ENCODE data around the gene NOL9. TPM values are rescaled to one million over a fixed set of nuclear protein-coding genes. Genes with fewer than 3 reads are reported as not detected.
A peak's percentile ranks its signal among the peaks of the same experiment; 100 is the strongest.

The NOL9 gene
- total RNA-seq, 2 experiments from 2014 or later, result 37.6 to 40.8 TPM

- POLR2A ChIA-PET, result no interaction called here
- no peak overlapping the region for H3K4me3 Mint-ChIP-seq
- peaks cover 6% of the 10 kb centered on the region for H3K36me3 Mint-ChIP-seq
- DNase-seq, result no peak
- peak overlapping the region; percentile 56 for H3K27ac Mint-ChIP-seq
- no peak for ATAC-seq (ENCODE audit: low read depth)
- peaks cover 5% of the 10 kb centered on the region for H3K4me1 Mint-ChIP-seq
- H3K9me3 Mint-ChIP-seq, result no peaks in the 10 kb centered on the region
- H3K27me3 Mint-ChIP-seq, result no peaks in the 10 kb centered on the region
Observed at GRCh38 chr1:6521536-6521935, 32.8 kb downstream of the NOL9 start.

DNA sequence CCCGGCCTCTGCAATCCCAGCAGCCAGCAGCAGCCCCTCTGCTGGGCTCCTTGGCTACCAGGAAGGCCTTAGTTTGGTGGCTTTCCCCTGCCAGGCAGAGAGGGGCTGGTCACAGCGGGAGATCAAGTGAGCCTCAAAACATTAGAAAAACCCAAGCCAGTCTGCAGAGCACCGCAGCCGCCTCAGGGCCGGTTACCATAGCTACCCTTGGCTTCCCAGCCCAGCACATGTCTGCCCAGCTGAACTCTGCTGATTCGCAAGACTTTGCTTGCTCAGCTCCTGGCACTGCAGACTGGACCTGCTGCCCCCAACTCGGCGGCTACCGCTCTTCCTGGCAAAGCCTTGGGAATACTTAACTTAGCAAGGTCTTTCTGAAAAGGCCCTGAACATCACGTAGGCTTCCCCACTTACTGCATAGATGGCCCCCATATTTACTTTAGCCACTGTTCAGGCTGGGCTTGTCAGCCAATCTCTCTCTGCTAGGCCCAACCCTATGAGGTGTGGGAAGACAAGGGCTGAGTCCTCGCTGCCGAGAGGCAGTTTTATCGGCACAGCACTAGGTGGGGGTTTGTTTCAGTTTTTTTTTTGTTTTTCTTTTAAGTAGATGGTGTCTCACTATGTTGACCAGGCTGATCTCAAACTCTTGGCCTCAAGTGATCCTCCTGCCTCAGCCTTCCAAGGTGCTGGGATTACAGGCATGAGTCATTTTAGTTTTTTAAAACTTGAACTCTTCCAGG lies 34.2 kb downstream of the NOL9 start:
- Mint-ChIP-seq H3K27ac (no peak overlapping the region), H3K27me3 (no peaks in the 10 kb centered on the region), H3K4me1 (peaks cover 5% of the 10 kb centered on the region), H3K36me3 (peaks cover 6% of the 10 kb centered on the region), H3K9me3 (no peaks in the 10 kb centered on the region), H3K4me3 (no peak overlapping the region)
- POLR2A ChIA-PET, result no interaction called here
- DNase-seq (no peak), ATAC-seq (ENCODE audit: low read depth) (no peak)

DNA sequence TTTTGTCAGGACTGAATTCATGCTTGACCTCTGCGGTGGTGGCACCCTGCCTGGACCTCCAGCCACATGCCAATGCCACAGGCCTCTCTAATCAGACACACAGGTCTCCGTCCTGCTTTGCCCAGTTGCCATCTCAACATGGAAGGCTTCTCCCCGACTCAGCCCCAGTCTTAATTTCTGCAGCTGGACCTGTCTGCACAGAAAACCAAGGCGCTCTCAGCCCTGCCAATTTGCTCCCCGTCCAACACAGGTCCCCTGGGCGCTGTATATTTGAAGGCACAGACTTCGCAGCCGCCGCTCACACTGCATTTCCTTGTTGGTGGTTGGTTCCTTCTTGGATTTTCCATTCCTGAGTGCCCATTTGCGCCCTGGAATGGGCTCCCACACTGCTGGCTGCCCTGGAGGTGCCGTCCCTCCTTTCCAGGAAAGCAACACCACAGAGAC lies 34.8 kb downstream of the NOL9 start:
- POLR2A ChIA-PET, result no interaction called here
- DNase-seq (no peak), ATAC-seq (ENCODE audit: low read depth) (no peak)
- Mint-ChIP-seq H3K9me3 (no peaks in the 10 kb centered on the region), H3K36me3 (peaks cover 6% of the 10 kb centered on the region), H3K27ac (no peak overlapping the region), H3K4me1 (peaks cover 5% of the 10 kb centered on the region), H3K4me3 (no peak overlapping the region), H3K27me3 (no peaks in the 10 kb centered on the region)

DNA sequence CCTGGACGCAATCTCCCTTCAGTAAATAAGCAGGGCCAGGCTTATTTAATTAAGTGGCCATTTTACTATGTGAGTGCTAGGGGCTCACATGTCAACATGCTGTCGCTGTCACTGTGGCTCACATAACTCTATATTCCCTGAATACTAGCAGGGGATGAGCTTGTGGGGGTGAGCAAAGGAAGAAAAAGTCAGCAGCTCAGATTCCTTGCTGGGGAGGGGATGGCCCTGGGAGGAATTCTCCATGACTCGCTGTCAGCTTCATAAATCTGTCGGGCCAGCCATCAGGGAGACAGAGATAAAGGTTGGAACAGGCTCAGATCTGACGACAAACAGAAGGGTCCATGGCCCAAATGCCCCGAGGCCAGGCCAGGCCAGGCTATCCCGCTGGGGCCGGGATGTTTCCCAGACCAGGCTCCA lies 36.9 kb downstream of the NOL9 start:
- H3K27me3 Mint-ChIP-seq, result no peaks in the 10 kb centered on the region
- H3K4me3 Mint-ChIP-seq, result no peak overlapping the region
- DNase-seq (no peak), ATAC-seq (ENCODE audit: low read depth) (no peak)
- H3K27ac Mint-ChIP-seq, result no peak overlapping the region
- H3K4me1 Mint-ChIP-seq, result peaks cover 5% of the 10 kb centered on the region
- no peaks in the 10 kb centered on the region for H3K9me3 Mint-ChIP-seq
- H3K36me3 Mint-ChIP-seq, result no peaks in the 10 kb centered on the region
- POLR2A ChIA-PET, result no interaction called here

DNA sequence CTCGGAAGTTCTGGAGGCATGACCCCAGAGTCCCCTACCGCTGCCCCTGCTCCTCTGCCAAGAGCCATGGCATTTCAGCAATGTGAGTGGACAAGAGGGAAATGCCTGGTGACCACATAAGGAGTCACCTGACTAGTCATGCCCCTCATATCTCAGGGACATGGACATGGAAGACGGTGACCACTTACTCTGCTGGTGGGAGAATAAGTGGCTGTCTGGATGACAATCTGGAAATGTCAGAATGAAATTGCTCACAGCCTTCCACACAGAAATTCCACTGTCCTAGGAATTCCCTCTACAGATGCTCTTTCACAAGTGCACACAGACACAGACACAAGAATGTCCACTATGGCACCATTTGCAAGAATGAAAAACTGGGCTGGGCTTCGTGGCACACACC lies 38.5 kb downstream of the NOL9 start:
- H3K9me3 Mint-ChIP-seq, result no peaks in the 10 kb centered on the region
- ATAC-seq (ENCODE audit: low read depth) (no peak), DNase-seq (no peak)
- POLR2A ChIA-PET, result no interaction called here
- H3K27ac Mint-ChIP-seq, result no peak overlapping the region
- no peaks in the 10 kb centered on the region for H3K27me3 Mint-ChIP-seq
- no peak overlapping the region for H3K4me3 Mint-ChIP-seq
- H3K36me3 Mint-ChIP-seq, result no peaks in the 10 kb centered on the region
- no peaks in the 10 kb centered on the region for H3K4me1 Mint-ChIP-seq

- H3K27me3 Mint-ChIP-seq, result no peaks in the 10 kb centered on the region
- H3K27ac Mint-ChIP-seq, result no peak overlapping the region
- no peaks in the 10 kb centered on the region for H3K4me1 Mint-ChIP-seq
- H3K9me3 Mint-ChIP-seq, result no peaks in the 10 kb centered on the region
- H3K36me3 Mint-ChIP-seq, result no peaks in the 10 kb centered on the region
- POLR2A ChIA-PET, result no interaction called here
- DNase-seq (no peak), ATAC-seq (ENCODE audit: low read depth) (no peak)
- no peak overlapping the region for H3K4me3 Mint-ChIP-seq
Observed at GRCh38 chr1:6513320-6513801, 41.0 kb downstream of the NOL9 start.

- Mint-ChIP-seq H3K27ac (no peak overlapping the region), H3K9me3 (no peaks in the 10 kb centered on the region), H3K4me3 (no peak overlapping the region), H3K36me3 (no peaks in the 10 kb centered on the region), H3K4me1 (no peaks in the 10 kb centered on the region), H3K27me3 (no peaks in the 10 kb centered on the region)
- ATAC-seq (ENCODE audit: low read depth), result no peak
- POLR2A ChIA-PET, result no interaction called here
- no peak for DNase-seq
Observed at GRCh38 chr1:6512908-6513280, 41.4 kb downstream of the NOL9 start.

- Mint-ChIP-seq H3K36me3 (no peaks in the 10 kb centered on the region), H3K4me3 (no peak overlapping the region), H3K27ac (no peak overlapping the region), H3K4me1 (no peaks in the 10 kb centered on the region), H3K9me3 (no peaks in the 10 kb centered on the region), H3K27me3 (no peaks in the 10 kb centered on the region)
- DNase-seq, result no peak
- POLR2A ChIA-PET, result no interaction called here
- no peak for ATAC-seq (ENCODE audit: low read depth)
Observed at GRCh38 chr1:6512245-6512907, 41.9 kb downstream of the NOL9 start.

GRCh38 chr1:6511561-6512244 lies 42.6 kb downstream of the NOL9 start:
- no peaks in the 10 kb centered on the region for H3K36me3 Mint-ChIP-seq
- peaks cover 3% of the 10 kb centered on the region for H3K4me1 Mint-ChIP-seq
- H3K27ac Mint-ChIP-seq, result no peak overlapping the region
- no peak overlapping the region for H3K4me3 Mint-ChIP-seq
- DNase-seq (no peak), ATAC-seq (ENCODE audit: low read depth) (no peak)
- no peaks in the 10 kb centered on the region for H3K9me3 Mint-ChIP-seq
- POLR2A ChIA-PET, result no interaction called here
- H3K27me3 Mint-ChIP-seq, result no peaks in the 10 kb centered on the region

DNA sequence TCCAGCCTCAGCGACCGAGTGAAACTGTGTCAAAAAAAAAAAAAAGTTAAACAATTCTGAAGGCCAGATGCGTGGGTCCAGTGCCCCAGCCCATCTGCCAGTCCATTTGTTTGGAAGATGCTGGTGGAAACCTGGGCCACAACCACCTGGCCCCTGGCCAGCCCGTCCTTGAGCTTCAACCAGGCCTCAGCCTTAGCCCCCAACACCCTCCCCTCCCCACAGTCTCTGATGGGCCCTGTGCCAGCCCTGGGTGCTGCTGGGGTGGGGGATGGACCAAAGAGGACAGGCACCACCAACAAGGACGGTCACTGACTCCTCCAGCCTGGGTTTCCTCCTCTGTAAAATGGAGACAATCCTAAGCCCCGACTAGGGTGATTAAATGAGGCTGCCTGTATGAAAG lies 43.3 kb downstream of the NOL9 start:
- no peaks in the 10 kb centered on the region for H3K36me3 Mint-ChIP-seq

GRCh38 chr1:6510493-6510892 lies 43.8 kb downstream of the NOL9 start:
- H3K4me1 Mint-ChIP-seq, result peaks cover 3% of the 10 kb centered on the region
- no peak overlapping the region for H3K4me3 Mint-ChIP-seq
- DNase-seq (no peak), ATAC-seq (ENCODE audit: low read depth) (no peak)
- H3K9me3 Mint-ChIP-seq, result no peaks in the 10 kb centered on the region
- no peak overlapping the region for H3K27ac Mint-ChIP-seq
- H3K36me3 Mint-ChIP-seq, result no peaks in the 10 kb centered on the region
- H3K27me3 Mint-ChIP-seq, result no peaks in the 10 kb centered on the region
- POLR2A ChIA-PET, result interaction anchor here (0.7 kb wide), 1 partner anchor 275 kb away, joined by 4 read pairs; the partner anchor contains the start of gene CAMTA1

More for the DNA sequence above, 43.3 kb downstream of the NOL9 start:
- Mint-ChIP-seq H3K27ac (no peak overlapping the region), H3K9me3 (no peaks in the 10 kb centered on the region), H3K27me3 (no peaks in the 10 kb centered on the region), H3K4me3 (no peak overlapping the region), H3K4me1 (peaks cover 3% of the 10 kb centered on the region)
- no peak for DNase-seq
- no peak for ATAC-seq (ENCODE audit: low read depth)
- POLR2A ChIA-PET, result interaction anchor here (0.7 kb wide), 1 partner anchor 274 kb away, joined by 4 read pairs; the partner anchor contains the start of gene CAMTA1

DNA sequence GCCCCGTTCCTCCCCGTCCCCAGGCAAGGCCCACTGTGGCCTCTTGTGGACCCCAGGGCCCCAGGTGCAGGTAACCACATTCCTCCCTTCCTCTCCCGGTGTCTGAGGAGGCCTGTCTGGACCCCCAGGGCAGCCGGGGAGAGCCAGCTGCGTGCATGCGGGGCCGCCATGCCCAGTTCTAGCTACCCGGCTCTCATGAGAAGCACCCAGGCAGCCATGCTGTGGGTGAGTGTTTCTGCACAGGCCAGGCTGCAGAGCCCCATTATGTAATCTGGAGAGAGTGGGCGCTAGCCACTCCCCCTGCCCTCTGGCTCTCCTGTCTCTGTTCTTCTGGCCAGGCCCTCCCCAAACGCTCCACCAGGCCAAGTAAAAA lies 44.4 kb downstream of the NOL9 start:
- no peaks in the 10 kb centered on the region for H3K9me3 Mint-ChIP-seq
- POLR2A ChIA-PET, result no interaction called here
- no peak overlapping the region for H3K27ac Mint-ChIP-seq
- peaks cover 3% of the 10 kb centered on the region for H3K4me1 Mint-ChIP-seq
- DNase-seq (no peak), ATAC-seq (ENCODE audit: low read depth) (no peak)
- no peaks in the 10 kb centered on the region for H3K27me3 Mint-ChIP-seq
- no peak overlapping the region for H3K4me3 Mint-ChIP-seq
- no peaks in the 10 kb centered on the region for H3K36me3 Mint-ChIP-seq

GRCh38 chr1:6509220-6509918 lies 44.9 kb downstream of the NOL9 start:
- Mint-ChIP-seq H3K27ac (no peak overlapping the region), H3K36me3 (no peaks in the 10 kb centered on the region), H3K9me3 (no peaks in the 10 kb centered on the region), H3K4me1 (peaks cover 3% of the 10 kb centered on the region), H3K27me3 (no peaks in the 10 kb centered on the region), H3K4me3 (no peak overlapping the region)
- ATAC-seq (ENCODE audit: low read depth) (no peak), DNase-seq (no peak)
- POLR2A ChIA-PET, result interaction anchor here (0.6 kb wide), 1 partner anchor 278 kb away, joined by 3 read pairs; no protein-coding TSS in a partner anchor

Measured in activated naive CD8-positive, alpha-beta T cell treated with anti-CD3 and anti-CD28 coated beads, Interleukin-2, amount 10 ng/mL, durations not matched to agents 7 days and 5 days (primary cell).